ENCODE measurements around the gene UGCG. TPM values are rescaled to one million over a fixed set of nuclear protein-coding genes. Genes with fewer than 3 reads are reported as not detected.
A peak's percentile ranks its signal among the peaks of the same experiment; 100 is the strongest.
"Not testable (repeated sequence)": the region's sequence is repeated elsewhere in the genome, so short reads cannot be mapped to it uniquely, and the experiment has no call there.

UGCG gene
- polyA plus RNA-seq, 2 of the 4 experiments (the other 2 are of a cell fraction), result 11.6 to 25.9 TPM

GRCh38 chr9:111890334-111890733 is 6.3 kb upstream of the UGCG start:
- ChIA-PET CTCF (interaction anchor here (1.9 kb wide), 1 partner anchor 184 kb away, joined by 10 read pairs; no protein-coding TSS in a partner anchor), POLR2A (no interaction called here)
- Histone ChIP-seq H3K9me3 (no peaks in the 10 kb centered on the region), H3K4me2 (peak overlapping the region; percentile 55), H3K27ac (peak overlapping the region in 1 of 2 experiments; percentile 48; a peak in 1 of 6 replicates), H3K4me1 (peaks cover 33% of the 10 kb centered on the region), H3K4me3 (no peak overlapping the region)
- TF ChIP-seq GATA3 (IDR thresholded peaks at IDR 0.05; ENCODE audit: borderline replicate concordance) (peak; percentile 19; the same call in 1 of the 2 replicates), CBX8 (IDR thresholded peaks at IDR 0.05) (no peak), ZC3H11A (IDR thresholded peaks at IDR 0.05) (no peak), JUNB (IDR thresholded peaks at IDR 0.05) (peak; percentile 34; the same call in 1 of the 2 replicates), FOSL2 (IDR thresholded peaks at IDR 0.05) (no peak), FOSL2 (CRISPR knock-in tag; IDR thresholded peaks at IDR 0.05) (peak; percentile 74), ESRRA (IDR thresholded peaks at IDR 0.05; ENCODE audit: borderline replicate concordance, low read length) (no peak)
- no peak for FAIRE-seq
- no peak for ATAC-seq
- DNase-seq (ENCODE audit: low read depth in 1 of 2, low spot score in 1 of 2), result no peak
- WGBS (ENCODE audit: missing lambda C conversion rate), result 5% methylated on average over 2 of the region's 2 CpGs

GRCh38 chr9:111890867-111891266 is 5.7 kb upstream of the UGCG start:
- ATAC-seq; H3K9me3 ChIP-seq; DNase-seq (ENCODE audit: low read depth in 1 of 2, low spot score in 1 of 2); H3K4me3 ChIP-seq; FAIRE-seq; POLR2A ChIA-PET: not testable (repeated sequence)
- H3K27ac ChIP-seq, result peak overlapping the region; percentile 42 to 48; a peak in 4 of 6 replicates
- H3K4me1 ChIP-seq, result peaks cover 38% of the 10 kb centered on the region
- peak overlapping the region; percentile 55 for H3K4me2 ChIP-seq
- 48% methylated on average over 3 of the region's 3 CpGs for WGBS (ENCODE audit: missing lambda C conversion rate)
- CTCF ChIA-PET, result interaction anchor here (0.5 to 1.9 kb wide), 2 partner anchors 183 to 267 kb away, joined by 3 to 10 read pairs; no protein-coding TSS in a partner anchor

GRCh38 chr9:111891910-111892499 is 4.6 kb upstream of the UGCG start:
- 85% methylated on average over 11 of the region's 11 CpGs for whole genome bisulfite sequencing (ENCODE audit: missing lambda C conversion rate)
- no peak for FAIRE-seq
- no peak for ATAC-seq
- Histone ChIP-seq H3K27ac (peak overlapping the region; percentile 44 to 45; a peak in 3 of 6 replicates), H3K4me1 (peaks cover 38% of the 10 kb centered on the region), H3K4me3 (no peak overlapping the region), H3K9me3 (no peaks in the 10 kb centered on the region), H3K4me2 (peak overlapping the region; percentile 65)
- peak; percentile 39 to 52 for DNase-seq (ENCODE audit: low read depth in 1 of 2, low spot score in 1 of 2)
- no peak for TF ChIP-seq POLR2AphosphoS2 (conservative IDR thresholded peaks at IDR 0.05; ENCODE audit: low read length)
- TF ChIP-seq MYC (IDR thresholded peaks at IDR 0.05; ENCODE audit: borderline replicate concordance, low read length), result no peak
- TF ChIP-seq TFCP2L1 (CRISPR knock-in tag; IDR thresholded peaks at IDR 0.05), result no peak
- no peak for TF ChIP-seq NPAS2 (CRISPR knock-in tag; IDR thresholded peaks at IDR 0.05; ENCODE audit: borderline replicate concordance)
- TF ChIP-seq BHLHE40 (IDR thresholded peaks at IDR 0.05; ENCODE audit: low read depth, low read length), result no peak
- no peak for TF ChIP-seq CBX8 (IDR thresholded peaks at IDR 0.05)
- ChIA-PET CTCF (interaction anchor here (0.9 to 1.9 kb wide), 3 partner anchors 132 to 183 kb away, joined by 3 to 10 read pairs (median 4); no protein-coding TSS in a partner anchor), POLR2A (no interaction called here)

- CTCF ChIA-PET, result interaction anchor here (0.6 to 2.0 kb wide), 18 partner anchors 11 to 1825 kb away, joined by 3 to 13 read pairs (median 3); no protein-coding TSS in a partner anchor
- H3K4me1 ChIP-seq, result peaks cover 46% of the 10 kb centered on the region
- ATAC-seq (peak; percentile 61 to 67), FAIRE-seq (no peak), DNase-seq (ENCODE audit: low read depth in 1 of 2, low spot score in 1 of 2) (peak in 1 of 2 experiments; percentile 28)
- peak overlapping the region; percentile 82 for H3K4me2 ChIP-seq
- TF ChIP-seq SMC3 (IDR thresholded peaks at IDR 0.05) (peak; percentile 54), E2F6 (IDR thresholded peaks at IDR 0.05; ENCODE audit: borderline replicate concordance, low read depth) (peak; percentile 2; the same call in 1 of the 2 replicates), MAFK (IDR thresholded peaks at IDR 0.05; ENCODE audit: partially characterized antibody) (no peak), JUN (IDR thresholded peaks at IDR 0.05) (peak in 1 of 2 experiments; percentile 61; a peak in 1 of 5 replicates), CTCF (IDR thresholded peaks at IDR 0.05) (peak; percentile 44), RAD21 (conservative IDR thresholded peaks at IDR 0.05 in 1 of 2, IDR thresholded peaks at IDR 0.05 in 1 of 2) (peak; percentile 43 to 65; a peak in 4 of 5 replicates), FOSB (CRISPR knock-in tag; IDR thresholded peaks at IDR 0.05) (no peak), KDM5A (IDR thresholded peaks at IDR 0.05) (peak; percentile 53; the same call in 1 of the 2 replicates)
- WGBS (ENCODE audit: missing lambda C conversion rate), result 2% methylated on average over 18 of the region's 68 CpGs
- H3K9me3 ChIP-seq, result no peaks in the 10 kb centered on the region
- H3K27ac ChIP-seq, result peak overlapping the region; percentile 87 to 97
- peak overlapping the region; percentile 92 for H3K4me3 ChIP-seq
- POLR2A ChIA-PET, result interaction anchor here (0.6 to 2.7 kb wide), 24 partner anchors 11 to 483 kb away, joined by 3 to 24 read pairs (median 5); partner anchors contain the start of genes DNAJC25 and HSDL2
Observed at GRCh38 chr9:111896942-111897600, 457 bp downstream of the UGCG start.
